Measurements from ENCODE around the gene ABL2.
"Not testable (repeated sequence)": the region's sequence is repeated elsewhere in the genome, so short reads cannot be mapped to it uniquely, and the experiment has no call there.

The ABL2 gene

GRCh38 chr1:179234863-179235262, 5.4 kb upstream of the ABL2 start:
- TF ChIP-seq CTCF (IDR thresholded peaks at IDR 0.05; ENCODE audit: low read depth, low read length, missing control alignments): no peak
- DNase-seq (ENCODE audit: low read depth): no peak
- in situ Hi-C loops (cut with HindIII; ENCODE audit: low sequenced_read_pairs): no loop called here
- no peak overlapping the region for H3K4me3 ChIP-seq (ENCODE audit: low read depth, low read length)

DNA sequence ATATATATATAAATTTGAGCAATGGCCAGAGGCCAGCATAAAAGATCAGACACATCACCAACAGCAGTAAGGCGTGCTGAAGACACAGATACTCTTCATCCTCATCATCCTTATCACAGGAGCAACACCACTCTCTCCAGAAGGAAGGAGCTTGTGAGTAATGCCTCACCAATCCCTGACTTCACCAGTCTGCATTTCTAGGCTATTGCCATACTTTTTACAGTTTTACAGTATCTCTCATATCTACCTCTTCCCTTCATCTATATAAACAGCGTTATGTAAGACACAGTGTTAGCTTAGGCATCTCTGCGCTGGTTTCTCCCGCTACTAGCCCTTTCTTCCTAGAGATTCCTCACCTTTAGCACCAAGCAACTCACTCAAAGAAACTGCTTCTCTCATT, 2.4 kb upstream of the ABL2 start:
- H3K4me3 ChIP-seq (ENCODE audit: low read depth, low read length): no peak overlapping the region
- in situ Hi-C loops (cut with HindIII; ENCODE audit: low sequenced_read_pairs): no loop called here
- DNase-seq (ENCODE audit: low read depth): no peak
- TF ChIP-seq CTCF (IDR thresholded peaks at IDR 0.05; ENCODE audit: low read depth, low read length, missing control alignments): no peak

- H3K4me3 ChIP-seq (ENCODE audit: low read depth, low read length): no peak overlapping the region
- no peak for DNase-seq (ENCODE audit: low read depth)
- TF ChIP-seq CTCF (IDR thresholded peaks at IDR 0.05; ENCODE audit: low read depth, low read length, missing control alignments): no peak
- in situ Hi-C loops (cut with HindIII; ENCODE audit: low sequenced_read_pairs): no loop called here
Observed at GRCh38 chr1:179230721-179231120, 1.2 kb upstream of the ABL2 start.

DNA sequence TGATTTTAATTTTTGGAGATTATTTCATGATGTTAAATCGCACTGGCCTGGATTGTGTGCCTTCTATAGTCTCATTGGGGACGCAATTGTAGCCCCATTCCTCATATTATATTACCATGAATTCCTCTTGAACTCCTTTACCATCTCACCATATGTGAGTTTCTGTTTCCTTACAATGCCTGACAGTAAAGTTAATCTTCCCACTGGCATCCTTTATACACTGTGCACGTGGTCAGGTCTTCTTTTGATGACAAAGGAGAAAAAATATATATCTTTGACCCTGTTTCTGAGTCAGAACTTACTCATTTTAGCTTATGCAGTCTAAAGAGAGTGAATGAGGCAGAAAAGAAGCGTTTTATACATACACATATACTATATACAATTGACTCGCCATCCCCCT, 774 bp upstream of the ABL2 start:
- no peak for TF ChIP-seq CTCF (IDR thresholded peaks at IDR 0.05; ENCODE audit: low read depth, low read length, missing control alignments)
- no peak for DNase-seq (ENCODE audit: low read depth)
- in situ Hi-C loops (cut with HindIII; ENCODE audit: low sequenced_read_pairs): no loop called here
- peak overlapping the region; percentile 88 for H3K4me3 ChIP-seq (ENCODE audit: low read depth, low read length)

GRCh38 chr1:179228783-179229213, 679 bp downstream of the ABL2 start:
- peak overlapping the region; percentile 88 for H3K4me3 ChIP-seq (ENCODE audit: low read depth, low read length)
- in situ Hi-C loops (cut with HindIII; ENCODE audit: low sequenced_read_pairs): loop anchor here (10.0 kb wide), 1 partner anchor 56 kb away; no protein-coding TSS in a partner anchor
- TF ChIP-seq CTCF (IDR thresholded peaks at IDR 0.05; ENCODE audit: low read depth, low read length, missing control alignments): no peak
- DNase-seq (ENCODE audit: low read depth): no peak

- no peak for DNase-seq (ENCODE audit: low read depth)
- no peak overlapping the region for H3K4me3 ChIP-seq (ENCODE audit: low read depth, low read length)
- in situ Hi-C loops (cut with HindIII; ENCODE audit: low sequenced_read_pairs): loop anchor here (10.0 kb wide), 1 partner anchor 58 kb away; no protein-coding TSS in a partner anchor
- no peak for TF ChIP-seq CTCF (IDR thresholded peaks at IDR 0.05; ENCODE audit: low read depth, low read length, missing control alignments)
Observed at GRCh38 chr1:179226738-179227137, 2.7 kb downstream of the ABL2 start.

- not testable (repeated sequence) for DNase-seq (ENCODE audit: low read depth); H3K4me3 ChIP-seq (ENCODE audit: low read depth, low read length)
- in situ Hi-C loops (cut with HindIII; ENCODE audit: low sequenced_read_pairs): loop anchor here (10.0 kb wide), 1 partner anchor 60 kb away; no protein-coding TSS in a partner anchor
Observed at GRCh38 chr1:179224466-179224865, 5.0 kb downstream of the ABL2 start.

DNA sequence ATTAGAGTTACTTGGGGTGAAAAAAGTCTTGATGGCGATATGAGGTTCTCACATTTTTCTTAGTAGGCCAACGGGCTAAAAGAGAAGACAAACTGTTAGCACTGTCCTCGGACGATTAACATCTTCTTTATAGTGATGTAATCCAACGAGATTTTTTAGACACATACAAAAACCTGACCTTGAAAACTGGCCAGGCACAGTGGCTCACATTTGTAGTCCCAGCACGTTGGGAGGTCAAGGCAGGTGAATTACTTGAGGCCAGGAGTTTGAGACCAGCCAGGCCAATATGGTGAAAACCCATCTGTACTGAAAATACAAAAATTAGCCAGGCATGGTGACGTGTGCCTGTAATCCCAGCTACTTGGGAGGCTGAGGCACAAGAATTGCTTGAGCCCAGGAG, 8.4 kb downstream of the ABL2 start:
- not testable (repeated sequence) for H3K4me3 ChIP-seq (ENCODE audit: low read depth, low read length); DNase-seq (ENCODE audit: low read depth)
- in situ Hi-C loops (cut with HindIII; ENCODE audit: low sequenced_read_pairs): loop anchor here (10.0 kb wide), 1 partner anchor 64 kb away; no protein-coding TSS in a partner anchor

Data from astrocyte of the cerebellum (primary cell).